Stimulated activated CD8-positive, alpha-beta memory T cell treated with anti-CD3 and anti-CD28 coated beads, Interleukin-7, amount 100 ng/mL, for 24 hours (primary cell): ENCODE measurements around the gene SHANK3.
"Not testable (repeated sequence)": the region's sequence is repeated elsewhere in the genome, so short reads cannot be mapped to it uniquely, and the experiment has no call there.

Experiments
- DNase-seq: peaks from one replicate; pipeline ENCODE4 v3.0.0-alpha.2; 2020; ENCODE audit warnings: low read depth

SHANK3 gene

GRCh38 chr22:50653256-50653655, 19.4 kb upstream of the SHANK3 start:
- no peak for DNase-seq

GRCh38 chr22:50654664-50655063, 18.0 kb upstream of the SHANK3 start:
- not testable (repeated sequence) for DNase-seq

DNA sequence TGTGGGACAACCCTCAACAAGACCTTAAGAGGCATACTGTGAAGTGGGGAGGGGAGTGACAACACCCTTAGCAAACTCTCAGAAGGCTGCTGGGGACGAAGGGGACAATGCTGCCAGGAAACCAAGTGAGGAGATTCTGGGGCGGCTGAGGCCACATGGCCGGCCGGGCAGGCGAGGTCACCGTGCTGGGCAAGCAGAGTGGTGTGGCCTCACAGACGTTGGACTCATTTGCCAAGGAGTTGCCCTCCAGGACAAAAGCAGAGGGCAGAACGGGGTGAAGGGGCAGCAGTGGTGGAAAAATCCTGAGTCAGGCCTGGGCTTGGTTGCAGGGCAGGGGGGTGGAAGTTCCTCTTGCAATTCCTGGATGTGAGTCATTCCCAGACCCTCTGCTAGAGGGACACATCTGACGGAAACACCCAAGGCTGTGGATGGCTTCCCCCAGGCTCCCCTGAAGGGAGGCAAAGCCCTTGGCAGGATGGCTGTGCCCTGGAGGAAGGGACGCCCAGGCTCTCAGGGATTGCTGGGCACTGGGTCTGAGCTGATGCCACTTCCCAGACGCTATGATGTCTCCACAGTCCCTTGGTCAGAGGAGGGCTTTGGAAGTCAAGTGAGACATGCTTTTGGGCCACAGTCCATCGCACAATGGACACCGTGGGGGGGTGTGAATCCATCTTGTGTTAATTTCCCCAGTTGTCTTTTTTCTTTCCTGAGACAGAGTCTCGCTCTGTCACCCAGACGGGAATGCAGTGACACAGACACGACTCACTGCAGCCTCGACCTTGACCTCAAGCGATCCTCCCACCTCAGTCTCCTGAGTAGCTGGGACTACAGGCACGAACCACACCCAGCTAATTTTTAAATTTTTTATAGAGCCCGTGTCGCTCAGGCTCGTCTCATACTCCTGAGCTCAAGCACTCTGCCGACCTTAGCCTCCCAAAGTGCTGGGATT, 16.2 kb upstream of the SHANK3 start:
- DNase-seq = no peak

- DNase-seq = no peak
Observed at GRCh38 chr22:50657925-50658324, 14.7 kb upstream of the SHANK3 start.

- DNase-seq = not testable (repeated sequence)
Observed at GRCh38 chr22:50659711-50660110, 12.9 kb upstream of the SHANK3 start.

DNA sequence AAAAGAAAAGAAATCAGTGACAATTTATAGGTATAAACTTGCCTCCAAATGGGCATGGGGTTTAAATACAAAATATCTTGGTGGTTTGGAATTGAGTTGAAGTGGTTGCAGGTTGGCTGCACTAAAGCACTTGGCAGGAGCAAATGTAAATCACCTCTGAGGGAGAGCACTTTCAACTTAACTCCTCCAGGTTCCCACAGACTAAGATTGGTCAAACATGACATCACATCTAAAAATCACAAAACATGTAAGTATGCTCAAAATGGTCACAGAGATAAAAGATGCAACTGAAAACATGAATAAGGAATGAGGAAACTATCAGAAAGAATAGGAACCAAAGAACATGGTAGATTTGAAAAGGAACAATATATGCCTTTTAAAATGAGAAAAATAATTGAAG, 12.3 kb upstream of the SHANK3 start:
- DNase-seq = no peak

DNA sequence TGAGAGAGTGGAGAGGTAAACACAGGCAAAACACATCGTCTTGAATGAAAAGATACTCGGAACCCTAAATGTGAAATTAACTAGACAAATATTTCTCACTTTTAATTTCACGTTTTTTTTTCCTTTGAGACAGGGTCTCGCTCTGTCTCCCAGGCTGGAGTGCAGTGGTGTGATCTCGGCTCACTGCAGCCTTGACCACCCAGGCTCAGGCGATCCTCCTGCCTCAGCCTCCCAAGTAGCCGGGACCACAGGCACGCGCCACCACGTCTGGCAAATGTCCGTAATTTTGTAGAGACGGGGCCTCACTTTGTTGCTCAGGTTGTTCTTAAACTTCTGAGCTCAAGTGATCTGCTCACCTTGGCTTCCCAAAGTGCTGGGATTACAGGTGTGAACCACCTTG, 7.4 kb upstream of the SHANK3 start:
- DNase-seq = no peak

DNA sequence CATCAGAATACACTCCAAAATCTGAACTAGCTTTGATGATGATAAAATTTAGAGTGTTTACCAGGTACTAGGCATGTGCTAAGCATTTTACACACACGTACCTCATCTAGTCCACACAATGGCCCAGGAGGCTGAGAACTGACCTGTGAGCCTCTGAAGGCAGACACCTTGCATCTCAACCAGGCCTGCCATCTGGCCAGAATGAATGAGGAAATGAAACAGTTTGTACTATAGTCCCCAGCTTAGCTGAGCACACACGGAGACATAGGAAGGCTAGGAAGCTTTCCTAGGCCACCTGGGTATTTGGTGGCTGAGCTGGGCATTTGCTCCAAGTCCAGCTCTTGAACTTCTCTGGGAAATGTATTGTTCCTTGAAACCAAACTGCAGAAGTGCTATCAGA, 6.9 kb upstream of the SHANK3 start:
- DNase-seq = no peak

DNA sequence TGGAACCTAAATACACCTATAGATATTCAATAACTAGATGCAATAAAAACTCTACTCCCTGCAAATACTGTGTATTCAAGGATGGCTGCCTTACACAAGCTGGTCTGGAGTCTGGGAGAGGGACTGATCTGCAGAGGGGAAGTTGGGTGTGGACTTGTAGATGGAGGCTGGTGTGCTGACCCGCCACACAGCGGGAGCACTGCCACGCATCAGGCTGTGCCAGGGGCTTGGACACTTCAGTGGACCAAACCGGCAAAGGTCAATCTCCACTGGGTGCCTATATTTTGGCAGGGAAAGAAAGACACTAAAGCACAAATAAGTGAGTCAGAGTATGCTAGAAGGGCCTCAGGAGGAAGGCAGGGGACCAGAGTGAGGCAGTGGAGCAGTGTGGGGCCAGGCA, 2.1 kb upstream of the SHANK3 start:
- DNase-seq = no peak

GRCh38 chr22:50670914-50671538, 1.6 kb upstream of the SHANK3 start:
- no peak for DNase-seq

GRCh38 chr22:50671641-50672040, 982 bp upstream of the SHANK3 start:
- no peak for DNase-seq

- no peak for DNase-seq
Observed at GRCh38 chr22:50672041-50672440, 582 bp upstream of the SHANK3 start.

- no peak for DNase-seq
Observed at GRCh38 chr22:50673231-50674129, 857 bp downstream of the SHANK3 start.

DNA sequence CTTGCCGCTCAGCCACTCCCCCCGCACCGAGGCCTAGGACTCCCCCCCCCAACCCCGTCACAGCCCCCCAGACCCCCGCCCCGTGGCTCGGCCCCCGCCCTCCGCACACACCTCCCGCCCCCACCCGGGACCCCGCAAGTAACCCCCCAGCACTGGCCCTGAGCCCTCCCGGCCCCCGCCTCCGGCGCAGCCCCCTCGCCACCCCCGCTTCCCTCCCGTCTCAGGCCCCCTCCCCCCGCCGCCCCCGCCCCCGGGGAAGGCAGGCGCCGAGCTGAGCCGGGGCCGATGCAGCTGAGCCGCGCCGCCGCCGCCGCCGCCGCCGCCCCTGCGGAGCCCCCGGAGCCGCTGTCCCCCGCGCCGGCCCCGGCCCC, 1.5 kb downstream of the SHANK3 start:
- DNase-seq = no peak

DNA sequence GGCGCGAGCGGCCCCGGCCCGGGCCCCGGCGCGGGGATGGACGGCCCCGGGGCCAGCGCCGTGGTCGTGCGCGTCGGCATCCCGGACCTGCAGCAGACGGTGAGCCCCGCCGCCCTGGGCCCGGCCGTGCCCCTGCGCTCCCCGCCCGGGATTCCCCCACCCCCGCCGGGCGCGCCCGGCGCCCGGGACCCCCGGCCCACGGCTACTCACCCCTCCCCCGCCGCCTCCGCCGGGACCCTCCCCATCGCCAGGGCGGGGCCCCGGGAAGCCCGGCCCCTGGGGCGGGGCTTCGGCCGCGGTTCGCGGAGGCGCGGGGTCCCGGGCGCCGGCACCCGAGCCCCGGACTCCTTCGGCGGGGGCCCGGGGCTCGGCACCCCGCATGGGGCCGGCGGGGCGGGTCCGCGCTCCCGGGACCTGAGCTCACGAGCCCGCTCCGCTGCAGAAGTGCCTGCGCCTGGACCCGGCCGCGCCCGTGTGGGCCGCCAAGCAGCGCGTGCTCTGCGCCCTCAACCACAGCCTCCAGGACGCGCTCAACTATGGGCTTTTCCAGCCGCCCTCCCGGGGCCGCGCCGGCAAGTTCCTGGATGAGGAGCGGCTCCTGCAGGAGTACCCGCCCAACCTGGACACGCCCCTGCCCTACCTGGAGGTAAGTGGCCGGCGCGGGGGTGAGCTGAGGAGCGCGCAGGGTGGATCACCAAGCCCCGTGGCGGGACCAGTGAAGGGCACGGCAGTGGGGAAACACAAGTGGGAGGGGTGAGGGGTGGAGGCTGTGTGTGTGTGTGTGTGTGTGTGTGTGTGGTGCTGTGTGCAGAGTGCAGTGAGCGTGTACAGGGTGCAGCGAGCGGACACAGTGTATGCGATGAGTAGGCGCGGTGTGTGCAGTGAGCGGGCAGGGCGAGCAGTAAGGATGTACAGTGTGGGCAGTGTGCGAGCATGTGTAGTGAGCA, 2.3 kb downstream of the SHANK3 start:
- no peak for DNase-seq

- DNase-seq = no peak
Observed at GRCh38 chr22:50675553-50676179, 3.0 kb downstream of the SHANK3 start.

DNA sequence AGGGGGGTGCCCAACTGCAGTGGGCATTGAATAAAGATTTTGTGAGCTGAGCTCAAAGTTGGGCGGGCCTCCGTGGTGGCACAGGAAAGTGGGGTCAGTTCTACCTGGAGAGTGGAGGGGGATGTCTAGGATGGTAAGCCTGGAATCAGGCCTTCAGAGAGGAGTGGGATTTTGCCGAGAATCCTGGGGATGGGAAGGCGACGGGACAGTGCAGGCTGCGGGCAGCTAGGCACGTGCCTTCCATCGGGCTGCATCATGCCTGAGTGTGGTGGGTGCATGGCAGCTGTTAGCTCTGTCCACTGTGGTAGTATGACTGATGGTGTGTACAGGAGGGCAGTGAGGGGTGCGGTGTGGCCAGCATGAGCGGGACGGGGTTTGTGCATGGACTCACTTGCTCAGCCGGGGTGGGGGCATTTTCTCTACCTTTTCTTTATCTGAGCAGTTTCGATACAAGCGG, 3.6 kb downstream of the SHANK3 start:
- no peak for DNase-seq

GRCh38 chr22:50676661-50677492, 4.3 kb downstream of the SHANK3 start:
- DNase-seq = no peak

GRCh38 chr22:50677493-50678217, 5.0 kb downstream of the SHANK3 start:
- no peak for DNase-seq
